ENCODE data around the gene TRIM49. TPM values are rescaled to one million over a fixed set of nuclear protein-coding genes. Genes with fewer than 3 reads are reported as not detected.
"Not testable (repeated sequence)": the region's sequence is repeated elsewhere in the genome, so short reads cannot be mapped to it uniquely, and the experiment has no call there.

Gene TRIM49
- total RNA-seq (not detected), polyA plus RNA-seq (not detected)
- long read RNA-seq, donor 1, result 0 reads
- long read RNA-seq, donor 2, result 0 reads
- long read RNA-seq, donor 3, result 0 reads

GRCh38 chr11:89808475-89808874, at the start of gene TRIM49:
Gene TRIM49, minus strand, starts transcription at chr11:89808575. Its CDS starts 4,106 bp downstream, at chr11:89804469.
- DNase-seq; ATAC-seq; H3K27ac ChIP-seq; H3K36me3 ChIP-seq; H3K9me3 ChIP-seq; H3K4me1 ChIP-seq; H3K4me3 ChIP-seq; H3K27me3 ChIP-seq; intact Hi-C loops (cut with DNase I): not testable (repeated sequence)
- WGBS, 4 donors, result 87 to 95% (median 89%) methylated on average over 1 to 2 of the region's 2 CpGs

GRCh38 chr11:89826694-89827093, 18.3 kb upstream of the TRIM49 start:
- H3K27ac ChIP-seq; H3K4me1 ChIP-seq; H3K27me3 ChIP-seq; H3K9me3 ChIP-seq; H3K36me3 ChIP-seq; ATAC-seq; H3K4me3 ChIP-seq; intact Hi-C loops (cut with DNase I); DNase-seq: not testable (repeated sequence)
- 43 to 54% (median 50%) methylated on average over 1 to 2 of the region's 2 CpGs; no CpG with 5 or more reads in 1 of the 4 donors for WGBS, 4 donors

GRCh38 chr11:89820008-89820407, 11.6 kb upstream of the TRIM49 start:
- H3K4me3 ChIP-seq; H3K4me1 ChIP-seq; ATAC-seq; H3K27me3 ChIP-seq; DNase-seq; intact Hi-C loops (cut with DNase I); H3K27ac ChIP-seq; H3K9me3 ChIP-seq; H3K36me3 ChIP-seq: not testable (repeated sequence)
- WGBS, 4 donors, result 63% methylated on average over 2 of the region's 3 CpGs; no CpG with 5 or more reads in 3 of the 4 donors

GRCh38 chr11:89813535-89813934, 5.2 kb upstream of the TRIM49 start:
- H3K4me1 ChIP-seq; DNase-seq; H3K27ac ChIP-seq; H3K36me3 ChIP-seq; H3K4me3 ChIP-seq; H3K9me3 ChIP-seq; H3K27me3 ChIP-seq; ATAC-seq; intact Hi-C loops (cut with DNase I): not testable (repeated sequence)
- 77 to 84% (median 78%) methylated on average over 5 of the region's 5 CpGs for WGBS, 4 donors

- ATAC-seq; H3K27ac ChIP-seq; intact Hi-C loops (cut with DNase I); H3K27me3 ChIP-seq; DNase-seq; H3K4me3 ChIP-seq; H3K4me1 ChIP-seq; H3K36me3 ChIP-seq; H3K9me3 ChIP-seq: not testable (repeated sequence)
- WGBS, 4 donors, result 33 to 100% (median 46%) methylated on average over 4 to 36 of the region's 39 CpGs
Measured at GRCh38 chr11:89787506-89788063, 20.8 kb downstream of the TRIM49 start.

- H3K27me3 ChIP-seq; H3K4me3 ChIP-seq; H3K27ac ChIP-seq; H3K4me1 ChIP-seq; ATAC-seq; H3K36me3 ChIP-seq; H3K9me3 ChIP-seq; DNase-seq; intact Hi-C loops (cut with DNase I): not testable (repeated sequence)
- 16 to 62% (median 28%) methylated on average over 5 to 12 of the region's 27 CpGs for whole genome bisulfite sequencing, 4 donors
Measured at GRCh38 chr11:89785726-89786125, 22.6 kb downstream of the TRIM49 start.

GRCh38 chr11:89750822-89751221, 57.6 kb downstream of the TRIM49 start:
- H3K27ac ChIP-seq; DNase-seq; ATAC-seq; H3K4me3 ChIP-seq; H3K27me3 ChIP-seq; H3K4me1 ChIP-seq; H3K9me3 ChIP-seq; intact Hi-C loops (cut with DNase I); H3K36me3 ChIP-seq: not testable (repeated sequence)

Other genes starting within 250 kb of the TRIM49 start
- gene TRIM77, start 98.3 kb downstream of the TRIM49 start, total RNA-seq, result not detected
- not detected for gene TRIM77, start 98.3 kb downstream of the TRIM49 start, polyA plus RNA-seq
- not detected for gene TRIM64B, start 69.9 kb upstream of the TRIM49 start, total RNA-seq
- not detected for gene TRIM64B, start 69.9 kb upstream of the TRIM49 start, polyA plus RNA-seq
- gene TRIM49D1, start 113.7 kb upstream of the TRIM49 start, total RNA-seq, result not detected
- gene TRIM49D1, start 113.7 kb upstream of the TRIM49 start, polyA plus RNA-seq, result not detected
- not detected for gene TRIM49D2, start 115.5 kb upstream of the TRIM49 start, total RNA-seq
- gene TRIM49D2, start 115.5 kb upstream of the TRIM49 start, polyA plus RNA-seq, result not detected
- gene TRIM64, start 157.5 kb upstream of the TRIM49 start, total RNA-seq, result not detected
- not detected for gene TRIM64, start 157.5 kb upstream of the TRIM49 start, polyA plus RNA-seq
- not detected for gene TRIM49C, start 222.5 kb upstream of the TRIM49 start, total RNA-seq
- not detected for gene TRIM49C, start 222.5 kb upstream of the TRIM49 start, polyA plus RNA-seq